ENCODE measurements around the gene PHLDB2. TPM values are rescaled to one million over a fixed set of nuclear protein-coding genes. Genes with fewer than 3 reads are reported as not detected.

The PHLDB2 gene
- total and polyA plus RNA-seq, 3 experiments from 2014 or later = 1.9 to 8.1 (median 2.2) TPM

GRCh38 chr3:111956449-111956848 lies 97.4 kb downstream of the PHLDB2 start:
- DNase-seq = no peak
- Mint-ChIP-seq H3K27me3 (no peaks in the 10 kb centered on the region), H3K9me3 (no peaks in the 10 kb centered on the region), H3K36me3 (peaks cover 6 to 15% (median 15%) of the 10 kb centered on the region in 3 donors), H3K27ac (peak overlapping the region in 1 of 8 donors; percentile 16), H3K4me3 (no peak overlapping the region), H3K4me1 (no peaks in the 10 kb centered on the region)
- Histone ChIP-seq H3K27ac (ENCODE audit: low read depth, low read length) (no peak overlapping the region), H3K4me3 (ENCODE audit: low read length) (no peak overlapping the region), H3K27me3 (ENCODE audit: insufficient read depth, low read length, poor library complexity, severe bottlenecking) (no peaks in the 10 kb centered on the region), H3K4me1 (ENCODE audit: insufficient read depth, low read length) (no peaks in the 10 kb centered on the region), H3K9me3 (ENCODE audit: low read length) (no peaks in the 10 kb centered on the region), H3K36me3 (ENCODE audit: insufficient read depth, low read length) (no peaks in the 10 kb centered on the region)
- CTCF ChIA-PET = interaction anchor here (2.2 kb wide), 1 partner anchor 33 kb away, joined by 6 read pairs; no protein-coding TSS in a partner anchor
- POLR2A ChIA-PET = no interaction called here

GRCh38 chr3:111956995-111957734 lies 98.1 kb downstream of the PHLDB2 start:
- H3K27me3 Mint-ChIP-seq = no peaks in the 10 kb centered on the region
- no peak overlapping the region for H3K4me3 Mint-ChIP-seq
- H3K4me1 Mint-ChIP-seq = no peaks in the 10 kb centered on the region
- Histone ChIP-seq H3K9me3 (ENCODE audit: low read length) (no peaks in the 10 kb centered on the region), H3K27me3 (ENCODE audit: insufficient read depth, low read length, poor library complexity, severe bottlenecking) (no peaks in the 10 kb centered on the region), H3K27ac (ENCODE audit: low read depth, low read length) (no peak overlapping the region), H3K36me3 (ENCODE audit: insufficient read depth, low read length) (no peaks in the 10 kb centered on the region), H3K4me1 (ENCODE audit: insufficient read depth, low read length) (no peaks in the 10 kb centered on the region), H3K4me3 (ENCODE audit: low read length) (no peak overlapping the region)
- H3K36me3 Mint-ChIP-seq = peaks cover 6 to 15% (median 15%) of the 10 kb centered on the region in 3 donors
- POLR2A ChIA-PET = no interaction called here
- H3K9me3 Mint-ChIP-seq = no peaks in the 10 kb centered on the region
- H3K27ac Mint-ChIP-seq = no peak overlapping the region
- DNase-seq = no peak
- CTCF ChIA-PET = no interaction called here

- H3K27ac ChIP-seq (ENCODE audit: low read depth, low read length) = no peak overlapping the region
- H3K9me3 ChIP-seq (ENCODE audit: low read length) = no peaks in the 10 kb centered on the region
- H3K4me1 Mint-ChIP-seq = no peaks in the 10 kb centered on the region
- no peak overlapping the region for H3K4me3 Mint-ChIP-seq
- peaks cover 0 to 11% (median 0%) of the 10 kb centered on the region in 3 donors for H3K36me3 Mint-ChIP-seq
- DNase-seq = no peak
- ChIA-PET POLR2A (no interaction called here), CTCF (interaction anchor here (1.0 to 12.0 kb wide), 3 partner anchors 10 to 245 kb away, joined by 4 to 190 read pairs (median 6); no protein-coding TSS in a partner anchor)
- no peak overlapping the region for H3K4me3 ChIP-seq (ENCODE audit: low read length)
- no peaks in the 10 kb centered on the region for H3K9me3 Mint-ChIP-seq
- no peaks in the 10 kb centered on the region for H3K4me1 ChIP-seq (ENCODE audit: insufficient read depth, low read length)
- no peaks in the 10 kb centered on the region for H3K27me3 ChIP-seq (ENCODE audit: insufficient read depth, low read length, poor library complexity, severe bottlenecking)
- H3K27ac Mint-ChIP-seq = peak overlapping the region in 2 of 8 donors; percentile 5 to 19
- no peaks in the 10 kb centered on the region for H3K27me3 Mint-ChIP-seq
- H3K36me3 ChIP-seq (ENCODE audit: insufficient read depth, low read length) = no peaks in the 10 kb centered on the region
Measured at GRCh38 chr3:111961461-111962164, 102.5 kb downstream of the PHLDB2 start.

- no peak for DNase-seq
- H3K4me1 Mint-ChIP-seq = peaks cover 3 to 9% (median 4%) of the 10 kb centered on the region in 3 donors
- Histone ChIP-seq H3K36me3 (ENCODE audit: insufficient read depth, low read length) (no peaks in the 10 kb centered on the region), H3K4me3 (ENCODE audit: low read length) (no peak overlapping the region), H3K4me1 (ENCODE audit: insufficient read depth, low read length) (peaks cover 3% of the 10 kb centered on the region), H3K27ac (ENCODE audit: low read depth, low read length) (no peak overlapping the region), H3K9me3 (ENCODE audit: low read length) (no peaks in the 10 kb centered on the region), H3K27me3 (ENCODE audit: insufficient read depth, low read length, poor library complexity, severe bottlenecking) (no peaks in the 10 kb centered on the region)
- H3K27ac Mint-ChIP-seq = no peak overlapping the region
- H3K9me3 Mint-ChIP-seq = no peaks in the 10 kb centered on the region
- ChIA-PET CTCF (interaction anchor here (2.1 to 12.0 kb wide), 2 partner anchors 50 to 247 kb away, joined by 6 to 190 read pairs; no protein-coding TSS in a partner anchor), POLR2A (no interaction called here)
- H3K27me3 Mint-ChIP-seq = no peaks in the 10 kb centered on the region
- H3K4me3 Mint-ChIP-seq = no peak overlapping the region
- H3K36me3 Mint-ChIP-seq = peaks cover 0 to 11% (median 0%) of the 10 kb centered on the region in 3 donors
Measured at GRCh38 chr3:111963424-111963823, 104.4 kb downstream of the PHLDB2 start.

- Mint-ChIP-seq H3K4me3 (no peak overlapping the region), H3K9me3 (no peaks in the 10 kb centered on the region), H3K4me1 (peaks cover 3 to 9% (median 4%) of the 10 kb centered on the region in 3 donors), H3K36me3 (peaks cover 0 to 8% (median 4%) of the 10 kb centered on the region in 3 donors), H3K27me3 (no peaks in the 10 kb centered on the region), H3K27ac (no peak overlapping the region)
- CTCF ChIA-PET = interaction anchor here (1.2 to 12.0 kb wide), 4 partner anchors 13 to 388 kb away, joined by 3 to 190 read pairs (median 4); partner anchors contain the start of gene ABHD10
- H3K27me3 ChIP-seq (ENCODE audit: insufficient read depth, low read length, poor library complexity, severe bottlenecking) = no peaks in the 10 kb centered on the region
- no peaks in the 10 kb centered on the region for H3K9me3 ChIP-seq (ENCODE audit: low read length)
- no peaks in the 10 kb centered on the region for H3K36me3 ChIP-seq (ENCODE audit: insufficient read depth, low read length)
- no peak overlapping the region for H3K4me3 ChIP-seq (ENCODE audit: low read length)
- H3K27ac ChIP-seq (ENCODE audit: low read depth, low read length) = no peak overlapping the region
- DNase-seq = no peak
- H3K4me1 ChIP-seq (ENCODE audit: insufficient read depth, low read length) = peaks cover 3% of the 10 kb centered on the region
- POLR2A ChIA-PET = no interaction called here
Measured at GRCh38 chr3:111965484-111965883, 106.4 kb downstream of the PHLDB2 start.

GRCh38 chr3:111967068-111967467 lies 108.0 kb downstream of the PHLDB2 start:
- H3K9me3 Mint-ChIP-seq = no peaks in the 10 kb centered on the region
- peak overlapping the region in 1 of 8 donors; percentile 14 for H3K27ac Mint-ChIP-seq
- Histone ChIP-seq H3K4me3 (ENCODE audit: low read length) (no peak overlapping the region), H3K4me1 (ENCODE audit: insufficient read depth, low read length) (peaks cover 3% of the 10 kb centered on the region), H3K9me3 (ENCODE audit: low read length) (no peaks in the 10 kb centered on the region), H3K27me3 (ENCODE audit: insufficient read depth, low read length, poor library complexity, severe bottlenecking) (no peaks in the 10 kb centered on the region), H3K36me3 (ENCODE audit: insufficient read depth, low read length) (no peaks in the 10 kb centered on the region), H3K27ac (ENCODE audit: low read depth, low read length) (no peak overlapping the region)
- peaks cover 0 to 8% (median 4%) of the 10 kb centered on the region in 3 donors for H3K36me3 Mint-ChIP-seq
- ChIA-PET CTCF (interaction anchor here (0.7 to 12.0 kb wide), 15 partner anchors 8 to 507 kb away, joined by 3 to 190 read pairs (median 6); partner anchors contain the start of gene ABHD10), POLR2A (no interaction called here)
- no peak overlapping the region for H3K4me3 Mint-ChIP-seq
- DNase-seq = no peak
- H3K4me1 Mint-ChIP-seq = peaks cover 3 to 9% (median 4%) of the 10 kb centered on the region in 3 donors
- H3K27me3 Mint-ChIP-seq = no peaks in the 10 kb centered on the region

GRCh38 chr3:111967651-111968274 lies 108.7 kb downstream of the PHLDB2 start:
- Histone ChIP-seq H3K9me3 (ENCODE audit: low read length) (no peaks in the 10 kb centered on the region), H3K27ac (ENCODE audit: low read depth, low read length) (no peak overlapping the region), H3K4me3 (ENCODE audit: low read length) (no peak overlapping the region), H3K4me1 (ENCODE audit: insufficient read depth, low read length) (peaks cover 3% of the 10 kb centered on the region), H3K27me3 (ENCODE audit: insufficient read depth, low read length, poor library complexity, severe bottlenecking) (no peaks in the 10 kb centered on the region), H3K36me3 (ENCODE audit: insufficient read depth, low read length) (no peaks in the 10 kb centered on the region)
- peak; percentile 61 to 84 (median 67) for DNase-seq
- peaks cover 0 to 5% (median 4%) of the 10 kb centered on the region in 3 donors for H3K36me3 Mint-ChIP-seq
- H3K4me1 Mint-ChIP-seq = peaks cover 3 to 9% (median 4%) of the 10 kb centered on the region in 3 donors
- H3K9me3 Mint-ChIP-seq = no peaks in the 10 kb centered on the region
- no peaks in the 10 kb centered on the region for H3K27me3 Mint-ChIP-seq
- no peak overlapping the region for H3K4me3 Mint-ChIP-seq
- peak overlapping the region in 3 of 8 donors; percentile 7 to 8 (median 7) for H3K27ac Mint-ChIP-seq
- ChIA-PET POLR2A (interaction anchor here (1.2 kb wide), 1 partner anchor 11 kb away, joined by 5 read pairs; the partner anchor contains the start of gene ABHD10), CTCF (interaction anchor here (0.7 to 12.0 kb wide), 19 partner anchors 9 to 508 kb away, joined by 3 to 190 read pairs (median 5); partner anchors contain the start of gene ABHD10)

All from CD8-positive, alpha-beta memory T cell (primary cell).